ENCODE measurements around the gene CLDN20.

The CLDN20 gene

GRCh38 chr6:155234167-155234566 is 29.6 kb upstream of the CLDN20 start:
- Mint-ChIP-seq H3K9me3 (peaks cover 12% of the 10 kb centered on the region), H3K4me3 (no peak overlapping the region), H3K27ac (no peak overlapping the region), H3K4me1 (ENCODE audit: low read depth) (no peaks in the 10 kb centered on the region), H3K36me3 (ENCODE audit: low read depth) (peaks cover 9% of the 10 kb centered on the region), H3K27me3 (ENCODE audit: low read depth) (no peaks in the 10 kb centered on the region)

GRCh38 chr6:155234687-155235086 is 29.1 kb upstream of the CLDN20 start:
- no peak overlapping the region for H3K4me3 Mint-ChIP-seq
- no peaks in the 10 kb centered on the region for H3K4me1 Mint-ChIP-seq (ENCODE audit: low read depth)
- H3K36me3 Mint-ChIP-seq (ENCODE audit: low read depth) = peaks cover 6% of the 10 kb centered on the region
- H3K9me3 Mint-ChIP-seq = peaks cover 12% of the 10 kb centered on the region
- H3K27me3 Mint-ChIP-seq (ENCODE audit: low read depth) = no peaks in the 10 kb centered on the region
- H3K27ac Mint-ChIP-seq = no peak overlapping the region

DNA sequence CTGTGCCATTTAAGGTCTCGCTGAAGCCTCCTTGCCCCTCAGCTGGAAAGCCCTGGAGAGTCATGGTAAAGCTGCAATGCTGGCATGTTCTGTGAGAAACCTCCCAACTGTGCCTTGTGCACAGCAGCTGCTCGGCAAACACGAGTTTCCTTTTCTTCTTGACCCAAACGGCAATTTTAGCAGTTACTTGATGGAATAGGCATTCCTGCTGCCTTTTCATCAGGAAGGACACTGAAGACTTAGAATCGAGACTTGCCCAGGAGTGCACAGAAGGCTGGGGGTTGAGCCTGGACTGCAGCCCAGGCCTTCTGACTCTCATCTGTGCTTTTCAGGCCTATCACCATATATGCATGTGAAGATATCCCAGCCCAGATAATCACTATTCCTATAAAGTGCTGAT is 28.7 kb upstream of the CLDN20 start:
- H3K9me3 Mint-ChIP-seq = peaks cover 10% of the 10 kb centered on the region
- no peaks in the 10 kb centered on the region for H3K27me3 Mint-ChIP-seq (ENCODE audit: low read depth)
- H3K4me3 Mint-ChIP-seq = no peak overlapping the region
- H3K4me1 Mint-ChIP-seq (ENCODE audit: low read depth) = no peaks in the 10 kb centered on the region
- H3K27ac Mint-ChIP-seq = no peak overlapping the region
- peaks cover 6% of the 10 kb centered on the region for H3K36me3 Mint-ChIP-seq (ENCODE audit: low read depth)

DNA sequence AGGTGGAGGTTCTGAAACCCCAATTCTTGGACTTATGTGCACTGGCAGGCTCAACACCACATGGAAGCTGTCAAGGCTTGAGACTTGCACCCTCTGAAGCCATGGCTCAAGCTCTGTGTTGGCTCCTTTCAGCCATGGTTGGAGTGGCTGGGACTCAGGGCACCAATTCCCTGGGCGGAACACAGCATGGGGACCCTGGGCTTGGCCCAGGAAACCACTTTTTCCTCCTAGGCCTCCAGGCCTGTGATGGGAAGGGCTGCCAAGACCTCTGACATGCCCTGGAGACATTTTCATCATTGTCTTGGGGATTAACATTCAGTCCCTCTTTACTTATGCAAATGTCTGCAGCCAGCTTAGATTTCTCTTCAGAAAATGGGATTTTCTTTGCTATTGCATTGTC is 26.2 kb upstream of the CLDN20 start:
- H3K27ac Mint-ChIP-seq = no peak overlapping the region
- H3K4me3 Mint-ChIP-seq = no peak overlapping the region
- peaks cover 8% of the 10 kb centered on the region for H3K9me3 Mint-ChIP-seq
- H3K36me3 Mint-ChIP-seq (ENCODE audit: low read depth) = peaks cover 6% of the 10 kb centered on the region
- H3K27me3 Mint-ChIP-seq (ENCODE audit: low read depth) = no peaks in the 10 kb centered on the region
- H3K4me1 Mint-ChIP-seq (ENCODE audit: low read depth) = peaks cover 3% of the 10 kb centered on the region

- peaks cover 10% of the 10 kb centered on the region for H3K36me3 Mint-ChIP-seq (ENCODE audit: low read depth)
- no peak overlapping the region for H3K27ac Mint-ChIP-seq
- no peaks in the 10 kb centered on the region for H3K27me3 Mint-ChIP-seq (ENCODE audit: low read depth)
- no peak overlapping the region for H3K4me3 Mint-ChIP-seq
- peaks cover 3% of the 10 kb centered on the region for H3K4me1 Mint-ChIP-seq (ENCODE audit: low read depth)
- H3K9me3 Mint-ChIP-seq = peaks cover 8% of the 10 kb centered on the region
Measured at GRCh38 chr6:155240905-155241600, 22.8 kb upstream of the CLDN20 start.

DNA sequence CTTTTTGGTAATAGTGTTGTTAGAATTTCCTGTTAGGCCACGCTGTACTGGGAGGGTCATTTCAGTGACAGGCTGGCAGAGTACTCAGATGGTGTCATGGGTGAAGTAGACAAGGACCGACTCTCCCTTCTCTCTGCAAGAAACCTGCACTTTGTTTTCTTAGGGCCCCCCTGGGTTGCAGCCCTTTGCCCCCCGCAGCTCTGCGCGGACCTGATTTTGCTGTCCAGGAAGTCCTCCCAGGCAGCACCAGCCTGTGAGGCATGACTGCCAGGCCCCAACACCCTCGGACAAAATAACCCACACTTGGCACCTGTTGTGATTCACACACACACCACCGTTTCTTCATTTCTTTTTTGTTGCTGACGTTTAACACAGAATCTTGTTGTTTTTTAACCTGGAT is 21.8 kb upstream of the CLDN20 start:
- Mint-ChIP-seq H3K27me3 (ENCODE audit: low read depth) (no peaks in the 10 kb centered on the region), H3K4me1 (ENCODE audit: low read depth) (peaks cover 3% of the 10 kb centered on the region), H3K9me3 (peaks cover 8% of the 10 kb centered on the region), H3K36me3 (ENCODE audit: low read depth) (peaks cover 10% of the 10 kb centered on the region), H3K4me3 (no peak overlapping the region), H3K27ac (no peak overlapping the region)

GRCh38 chr6:155244434-155244833 is 19.4 kb upstream of the CLDN20 start:
- Mint-ChIP-seq H3K4me1 (ENCODE audit: low read depth) (peaks cover 3% of the 10 kb centered on the region), H3K9me3 (no peaks in the 10 kb centered on the region), H3K27ac (no peak overlapping the region), H3K27me3 (ENCODE audit: low read depth) (no peaks in the 10 kb centered on the region), H3K4me3 (no peak overlapping the region), H3K36me3 (ENCODE audit: low read depth) (peaks cover 5% of the 10 kb centered on the region)

GRCh38 chr6:155245193-155245592 is 18.6 kb upstream of the CLDN20 start:
- Mint-ChIP-seq H3K27me3 (ENCODE audit: low read depth) (no peaks in the 10 kb centered on the region), H3K4me3 (no peak overlapping the region), H3K9me3 (no peaks in the 10 kb centered on the region), H3K27ac (no peak overlapping the region), H3K36me3 (ENCODE audit: low read depth) (peaks cover 8% of the 10 kb centered on the region), H3K4me1 (ENCODE audit: low read depth) (peaks cover 3% of the 10 kb centered on the region)

DNA sequence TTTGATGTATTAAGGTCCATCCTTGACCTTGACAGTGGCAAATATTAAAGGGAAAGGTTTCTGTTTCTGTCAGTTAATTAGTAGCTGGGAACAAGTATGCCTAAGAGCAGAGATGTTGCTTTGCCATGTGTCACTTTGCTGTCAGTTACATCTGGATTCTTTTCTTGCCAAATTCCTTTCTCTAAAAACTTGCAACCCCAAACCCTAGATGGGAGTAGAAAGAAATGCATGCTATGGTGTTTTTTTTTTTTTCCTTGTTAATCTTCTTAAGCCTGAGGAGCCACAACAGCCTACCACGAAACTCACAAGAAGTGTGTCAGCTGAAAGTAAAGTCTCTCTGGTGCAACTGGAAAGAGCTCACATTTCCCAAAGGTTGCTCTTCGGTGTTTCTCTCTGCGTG is 18.0 kb upstream of the CLDN20 start:
- Mint-ChIP-seq H3K4me3 (no peak overlapping the region), H3K9me3 (no peaks in the 10 kb centered on the region), H3K4me1 (ENCODE audit: low read depth) (peaks cover 3% of the 10 kb centered on the region), H3K36me3 (ENCODE audit: low read depth) (peaks cover 8% of the 10 kb centered on the region), H3K27me3 (ENCODE audit: low read depth) (no peaks in the 10 kb centered on the region), H3K27ac (no peak overlapping the region)

DNA sequence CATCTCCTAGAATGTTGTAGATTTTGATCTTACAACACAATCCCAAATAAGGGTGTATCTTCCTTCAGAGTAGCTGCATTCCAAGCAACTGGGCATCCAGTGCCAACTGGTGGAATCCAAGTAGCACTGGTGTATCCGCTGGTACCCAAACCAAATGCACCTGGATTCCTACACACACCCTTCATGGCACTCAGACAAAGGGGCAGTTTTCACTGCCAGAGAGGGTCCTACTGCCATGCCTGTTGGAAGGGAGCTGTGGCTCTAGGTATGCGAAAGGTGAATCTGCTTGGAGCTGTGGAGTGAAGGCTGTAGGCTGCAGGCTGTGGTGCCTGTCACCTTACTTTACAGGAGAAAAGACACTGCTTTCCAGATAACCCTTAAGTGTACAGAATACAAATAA is 17.0 kb upstream of the CLDN20 start:
- H3K9me3 Mint-ChIP-seq = no peaks in the 10 kb centered on the region
- no peaks in the 10 kb centered on the region for H3K4me1 Mint-ChIP-seq (ENCODE audit: low read depth)
- H3K27ac Mint-ChIP-seq = no peak overlapping the region
- no peak overlapping the region for H3K4me3 Mint-ChIP-seq
- H3K36me3 Mint-ChIP-seq (ENCODE audit: low read depth) = peaks cover 8% of the 10 kb centered on the region
- no peaks in the 10 kb centered on the region for H3K27me3 Mint-ChIP-seq (ENCODE audit: low read depth)

DNA sequence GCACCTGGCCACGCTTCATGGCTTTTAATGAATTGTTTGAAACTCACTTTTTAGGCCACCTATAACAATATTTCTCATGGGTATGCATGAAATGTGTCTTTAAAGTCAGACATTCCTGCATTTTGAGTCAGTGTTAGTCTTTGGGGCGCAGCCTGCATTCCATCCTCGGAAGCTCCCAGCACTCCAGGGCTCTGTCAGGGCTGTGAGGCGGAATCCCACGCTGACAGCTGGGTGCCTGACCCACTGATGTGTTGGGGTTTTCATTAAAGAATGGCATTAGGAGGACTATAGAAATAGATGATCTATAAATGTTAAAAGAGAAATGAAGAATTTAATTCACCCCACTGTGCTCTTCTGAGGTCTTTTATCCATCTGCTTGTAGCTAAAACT is 16.2 kb upstream of the CLDN20 start:
- Mint-ChIP-seq H3K4me3 (no peak overlapping the region), H3K36me3 (ENCODE audit: low read depth) (peaks cover 8% of the 10 kb centered on the region)

GRCh38 chr6:155248008-155249001 is 15.5 kb upstream of the CLDN20 start:
- Mint-ChIP-seq H3K36me3 (ENCODE audit: low read depth) (peaks cover 8% of the 10 kb centered on the region), H3K27me3 (ENCODE audit: low read depth) (no peaks in the 10 kb centered on the region), H3K9me3 (no peaks in the 10 kb centered on the region), H3K4me3 (no peak overlapping the region), H3K4me1 (ENCODE audit: low read depth) (no peaks in the 10 kb centered on the region), H3K27ac (no peak overlapping the region)

More for the DNA sequence above, 16.2 kb upstream of the CLDN20 start:
- Mint-ChIP-seq H3K27ac (no peak overlapping the region), H3K9me3 (no peaks in the 10 kb centered on the region), H3K4me1 (ENCODE audit: low read depth) (no peaks in the 10 kb centered on the region), H3K27me3 (ENCODE audit: low read depth) (no peaks in the 10 kb centered on the region)

DNA sequence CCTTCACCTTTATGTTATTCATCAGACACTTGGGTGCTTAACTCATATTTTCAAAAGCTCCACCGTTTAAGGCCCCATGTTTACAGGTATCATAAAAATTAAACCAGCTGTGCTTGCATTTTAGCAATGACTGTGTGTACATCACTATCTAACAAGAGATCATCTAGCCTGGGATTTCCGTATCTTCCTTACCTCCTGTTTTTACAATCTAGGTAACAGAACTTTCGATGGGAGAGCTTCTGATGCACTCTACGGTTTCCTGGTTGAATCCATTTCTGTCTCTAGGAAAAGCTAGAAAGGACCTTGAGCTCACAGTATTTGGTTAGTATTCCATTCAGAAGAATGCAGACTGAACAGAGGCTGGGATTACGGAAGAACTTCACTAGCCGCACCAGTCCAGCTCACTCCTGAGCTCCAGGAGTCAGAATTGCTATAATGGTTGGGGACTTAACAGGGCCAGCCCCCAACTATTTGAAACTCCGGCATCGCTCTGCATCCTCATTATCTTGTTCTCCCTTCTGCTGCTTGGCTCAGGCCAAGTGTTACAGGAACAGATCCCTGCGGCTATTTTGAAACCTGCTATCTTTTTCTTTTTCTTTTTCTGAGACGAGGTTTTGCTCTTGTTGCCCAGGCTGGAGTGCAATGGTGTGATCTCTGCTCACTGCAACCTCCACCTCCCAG is 13.0 kb upstream of the CLDN20 start:
- H3K36me3 Mint-ChIP-seq (ENCODE audit: low read depth) = peaks cover 13% of the 10 kb centered on the region
- no peak overlapping the region for H3K4me3 Mint-ChIP-seq
- no peaks in the 10 kb centered on the region for H3K27me3 Mint-ChIP-seq (ENCODE audit: low read depth)
- H3K27ac Mint-ChIP-seq = no peak overlapping the region
- peaks cover 1% of the 10 kb centered on the region for H3K4me1 Mint-ChIP-seq (ENCODE audit: low read depth)
- no peaks in the 10 kb centered on the region for H3K9me3 Mint-ChIP-seq

- H3K27me3 Mint-ChIP-seq (ENCODE audit: low read depth) = no peaks in the 10 kb centered on the region
- H3K36me3 Mint-ChIP-seq (ENCODE audit: low read depth) = peaks cover 18% of the 10 kb centered on the region
- H3K27ac Mint-ChIP-seq = no peak overlapping the region
- no peak overlapping the region for H3K4me3 Mint-ChIP-seq
- H3K9me3 Mint-ChIP-seq = no peaks in the 10 kb centered on the region
- H3K4me1 Mint-ChIP-seq (ENCODE audit: low read depth) = peaks cover 1% of the 10 kb centered on the region
Measured at GRCh38 chr6:155252581-155252980, 11.2 kb upstream of the CLDN20 start.
